ENCODE data around the gene KSR2.

DNA sequence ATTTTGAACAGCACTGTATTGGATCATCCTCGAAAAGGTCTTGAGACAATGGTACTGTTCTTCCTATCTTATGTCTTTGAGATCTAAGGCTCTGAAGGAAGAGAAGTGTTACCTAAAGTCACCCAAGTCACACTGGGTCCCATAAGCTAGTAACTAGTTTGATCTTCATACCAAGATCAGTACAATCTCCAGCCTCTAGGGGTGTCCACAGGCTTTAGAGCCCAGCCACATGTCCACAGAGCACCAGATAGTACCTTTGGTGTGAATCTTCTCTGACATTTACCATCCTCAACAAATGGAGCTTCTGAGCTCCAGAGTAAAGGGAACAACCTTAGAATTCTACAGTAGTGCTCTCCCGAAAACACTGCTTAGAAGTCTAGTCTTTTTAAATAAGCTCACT lies 78.7 kb downstream of the KSR2 start:
- TF ChIP-seq POLR2A (IDR thresholded peaks at IDR 0.05; ENCODE audit: low read length) (no peak), GATA1 (IDR thresholded peaks at IDR 0.05; ENCODE audit: low read depth, low read length) (no peak)

Measured in erythroblast (primary cell).